Stimulated activated CD8-positive, alpha-beta memory T cell treated with anti-CD3 and anti-CD28 coated beads, Interleukin-15, amount 100 ng/mL, for 24 hours (primary cell): ENCODE results near the gene PLA2G12B.
"Not testable (repeated sequence)": the region's sequence is repeated elsewhere in the genome, so short reads cannot be mapped to it uniquely, and the experiment has no call there.

Source experiments
- DNase-seq: peaks from one replicate; pipeline ENCODE4 v3.0.0-alpha.2; 2020; ENCODE audit warnings: low read depth

The PLA2G12B gene, protein sequence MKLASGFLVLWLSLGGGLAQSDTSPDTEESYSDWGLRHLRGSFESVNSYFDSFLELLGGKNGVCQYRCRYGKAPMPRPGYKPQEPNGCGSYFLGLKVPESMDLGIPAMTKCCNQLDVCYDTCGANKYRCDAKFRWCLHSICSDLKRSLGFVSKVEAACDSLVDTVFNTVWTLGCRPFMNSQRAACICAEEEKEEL

DNA sequence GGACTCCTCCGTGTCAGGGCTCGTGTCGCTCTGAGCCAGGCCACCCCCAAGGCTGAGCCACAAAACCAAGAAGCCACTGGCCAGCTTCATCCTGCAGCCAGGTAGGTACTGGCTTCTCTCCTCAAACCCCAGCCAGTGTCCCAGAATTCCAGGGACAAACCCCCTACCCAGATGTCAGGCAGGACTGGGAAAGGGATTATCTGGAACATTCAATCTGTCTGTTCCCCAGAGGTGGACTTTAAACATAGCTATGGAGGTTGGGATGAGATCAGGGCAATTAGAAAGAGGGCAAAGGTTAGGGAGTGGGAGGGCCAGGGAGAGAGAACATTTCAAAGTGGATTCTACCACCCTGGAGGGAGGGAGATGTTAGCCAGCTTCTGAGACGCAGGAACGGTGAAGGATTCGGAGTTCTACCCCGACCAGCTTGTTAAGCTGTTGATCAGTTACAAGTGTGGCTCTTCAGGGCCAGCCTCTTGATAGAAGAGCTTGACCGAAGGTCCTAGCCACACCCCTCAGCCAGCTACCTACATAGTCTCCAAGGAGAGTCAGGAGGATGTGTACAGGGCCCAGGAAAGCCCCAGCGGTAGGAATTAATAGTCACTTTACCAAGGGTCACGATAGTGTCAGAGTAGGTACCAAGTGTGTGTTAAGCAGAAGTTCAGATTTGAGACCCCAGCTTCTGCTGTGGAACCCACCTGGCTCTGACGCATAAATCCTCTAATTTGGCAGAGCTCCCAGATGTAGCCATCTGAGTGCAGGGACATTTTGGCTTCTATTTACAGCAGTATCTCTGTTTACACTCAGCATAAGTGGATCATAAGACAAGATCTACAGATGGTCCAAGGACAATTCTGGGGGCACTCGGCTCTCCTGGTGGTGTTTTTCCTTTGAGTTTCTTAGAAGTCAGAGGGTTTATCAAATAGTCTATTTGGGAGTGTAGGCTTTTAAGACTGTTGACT, at the start of gene PLA2G12B:
TSS of gene PLA2G12B (minus strand) at position 211 of the 959 bp plus-strand sequence. CDS start at position 90, 121 bp downstream.
- DNase-seq = no peak

DNA sequence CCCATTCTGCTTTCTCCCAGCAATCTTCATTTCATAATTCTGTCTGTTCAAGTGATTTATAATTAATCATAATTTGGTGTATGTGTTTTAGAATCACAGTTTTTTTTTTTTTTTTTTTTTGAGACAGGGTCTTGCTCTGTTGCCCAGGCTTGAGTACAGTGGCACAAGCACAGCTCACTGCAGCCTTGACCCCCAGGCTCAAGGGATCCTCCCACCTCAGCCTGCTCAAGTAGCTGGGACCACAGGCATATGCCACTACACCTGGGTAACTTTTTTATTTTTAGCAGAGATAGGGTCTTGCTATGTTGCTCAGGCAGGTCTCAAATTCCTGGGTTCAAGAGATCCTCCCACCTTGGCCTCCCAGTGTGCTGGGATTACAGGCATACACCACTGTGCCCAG, 49.2 kb upstream of the PLA2G12B start:
- no peak for DNase-seq

DNA sequence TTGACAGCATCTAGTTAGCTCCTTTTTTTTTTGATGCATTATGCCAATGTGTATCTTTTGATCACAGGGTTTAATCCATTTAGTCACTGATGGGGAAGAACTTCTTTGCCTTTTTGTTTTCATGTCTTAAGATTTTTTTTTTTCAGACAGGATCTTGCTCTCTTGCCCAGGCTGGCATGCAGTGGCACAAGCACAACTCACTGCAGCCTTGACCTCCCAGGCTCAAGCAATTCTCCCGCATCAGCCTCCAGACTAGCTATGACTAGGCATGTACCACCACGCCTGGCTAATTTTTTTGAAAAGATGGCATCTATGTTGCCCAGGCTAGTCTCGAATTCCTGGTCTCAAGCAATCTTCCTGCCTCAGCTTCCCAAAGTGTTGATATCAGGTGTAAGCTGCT, 46.4 kb upstream of the PLA2G12B start:
- no peak for DNase-seq

GRCh38 chr10:72997099-72997498, 42.5 kb upstream of the PLA2G12B start:
- DNase-seq = no peak

GRCh38 chr10:72995459-72995858, 40.9 kb upstream of the PLA2G12B start:
- not testable (repeated sequence) for DNase-seq

- DNase-seq = not testable (repeated sequence)
These were observed 35.2 kb upstream of the PLA2G12B start for GRCh38 chr10:72989771-72990170.

- not testable (repeated sequence) for DNase-seq
These were observed 30.0 kb upstream of the PLA2G12B start for GRCh38 chr10:72984618-72985017.

DNA sequence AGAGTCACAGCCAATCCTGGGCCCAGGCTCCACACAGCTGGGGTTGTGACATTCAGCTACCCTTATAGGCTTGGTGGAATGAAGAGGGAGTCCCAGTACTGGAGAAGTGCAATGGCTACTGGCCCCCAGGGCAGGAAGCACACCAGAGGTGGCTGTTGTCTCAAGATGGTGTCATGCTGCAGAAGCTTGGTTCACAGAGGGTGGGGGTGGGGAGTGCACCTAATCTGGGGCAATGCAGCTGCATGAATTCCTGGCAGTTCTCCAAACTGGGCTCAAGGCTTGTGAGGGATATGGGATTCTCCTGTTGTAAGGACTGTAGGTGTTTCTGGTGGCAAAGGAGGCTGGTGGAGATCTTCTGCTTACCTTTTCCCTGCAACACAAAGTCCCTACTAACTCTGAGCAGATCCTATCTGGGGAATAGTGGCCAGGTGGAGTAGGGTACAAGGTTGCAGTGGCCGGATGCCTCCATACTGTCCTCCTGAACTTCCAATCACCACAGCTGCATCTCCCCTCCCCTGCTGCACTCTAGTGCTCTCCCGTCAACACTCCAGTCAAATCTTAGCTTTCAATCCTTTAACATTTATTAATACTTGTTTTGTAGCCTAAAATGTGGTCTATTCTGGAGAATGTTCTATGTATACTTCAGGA, 27.4 kb upstream of the PLA2G12B start:
- no peak for DNase-seq

- DNase-seq = no peak
These were observed 26.6 kb upstream of the PLA2G12B start for GRCh38 chr10:72981028-72981881.

- no peak for DNase-seq
These were observed 25.7 kb upstream of the PLA2G12B start for GRCh38 chr10:72980348-72980747.

DNA sequence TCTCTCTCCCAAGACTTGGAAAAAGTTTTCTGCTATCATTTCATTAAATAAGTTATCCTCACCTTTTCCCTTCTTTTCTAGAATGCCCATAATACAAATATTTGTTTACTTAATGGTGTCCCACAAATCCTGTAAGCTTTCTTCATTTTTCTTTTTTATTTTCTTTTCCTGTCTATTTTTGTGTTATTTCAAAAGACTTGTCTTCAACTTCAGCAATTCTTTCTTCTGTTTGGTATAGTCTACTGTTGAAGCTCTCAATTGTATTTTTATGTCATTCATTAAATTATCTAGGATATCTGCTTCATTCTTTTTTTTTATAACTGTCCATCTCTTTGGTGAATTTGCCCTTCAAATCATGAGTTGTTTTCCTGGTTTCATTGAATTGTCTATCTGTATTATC, 25.1 kb upstream of the PLA2G12B start:
- no peak for DNase-seq

GRCh38 chr10:72976886-72977285, 22.3 kb upstream of the PLA2G12B start:
- DNase-seq = no peak

DNA sequence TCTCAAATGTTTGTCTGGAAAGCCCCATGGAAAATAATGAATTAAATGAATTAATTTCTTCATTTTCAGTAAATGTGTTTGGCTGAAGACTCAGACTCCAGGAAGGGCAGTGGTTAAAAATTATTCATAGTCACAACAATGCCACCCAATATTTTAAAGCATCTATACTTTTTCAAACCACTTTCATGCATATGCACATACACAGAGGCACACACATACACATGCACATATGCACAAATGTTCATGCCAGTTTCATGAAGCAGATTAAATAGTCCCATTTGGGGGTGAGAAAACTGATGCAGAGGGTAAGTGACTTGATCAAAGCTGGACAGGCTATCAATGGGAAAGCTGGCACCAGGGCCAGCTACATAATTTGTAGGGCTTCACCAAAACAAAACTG, 1.4 kb upstream of the PLA2G12B start:
- no peak for DNase-seq

GRCh38 chr10:72954230-72954595, 393 bp downstream of the PLA2G12B start:
- DNase-seq = no peak

DNA sequence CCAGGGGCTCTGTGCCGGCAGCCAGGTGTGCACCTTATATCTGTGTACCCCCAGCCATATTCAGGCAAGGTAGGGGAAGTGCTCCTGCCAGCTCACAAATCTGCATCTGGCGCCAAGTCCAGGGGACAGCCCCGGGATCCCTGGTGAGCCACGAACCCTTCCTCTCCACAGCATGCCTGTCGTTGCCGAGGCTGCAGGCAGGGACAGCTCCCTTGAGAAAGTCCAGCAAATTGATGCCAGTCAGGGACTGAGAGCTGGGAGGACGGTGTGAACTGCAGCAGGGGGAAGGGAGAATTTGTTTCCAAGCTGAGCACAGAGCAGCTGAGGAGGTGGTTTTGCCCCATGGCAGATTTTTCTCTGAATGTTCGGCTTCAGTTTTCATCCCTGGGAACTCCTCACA, 919 bp downstream of the PLA2G12B start:
- DNase-seq = no peak

GRCh38 chr10:72952642-72953158, 1.9 kb downstream of the PLA2G12B start:
- no peak for DNase-seq

GRCh38 chr10:72952189-72952588, 2.4 kb downstream of the PLA2G12B start:
- no peak for DNase-seq

GRCh38 chr10:72951760-72952159, 2.8 kb downstream of the PLA2G12B start:
- no peak for DNase-seq

DNA sequence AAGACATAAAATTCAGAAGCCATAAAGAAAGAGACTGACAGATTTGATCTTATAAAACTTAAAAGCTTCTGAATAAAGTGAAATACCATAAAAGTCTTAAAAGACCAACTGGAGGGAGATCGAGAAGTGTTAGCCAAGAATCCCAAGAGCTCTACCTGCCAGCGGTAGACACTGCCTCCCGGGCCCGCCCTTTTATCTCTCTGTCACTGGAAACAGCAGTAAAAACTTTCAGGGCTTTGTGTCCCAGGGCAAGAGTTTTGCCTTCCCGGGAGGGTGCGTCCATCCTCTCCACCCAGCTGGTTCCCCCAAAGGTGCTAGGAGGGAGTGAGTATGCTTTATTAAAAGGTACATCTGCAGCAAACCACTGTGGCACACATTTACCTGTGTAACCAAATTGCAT, 5.8 kb downstream of the PLA2G12B start:
- DNase-seq = no peak

- no peak for DNase-seq
These were observed 7.6 kb downstream of the PLA2G12B start for GRCh38 chr10:72946963-72947362.

DNA sequence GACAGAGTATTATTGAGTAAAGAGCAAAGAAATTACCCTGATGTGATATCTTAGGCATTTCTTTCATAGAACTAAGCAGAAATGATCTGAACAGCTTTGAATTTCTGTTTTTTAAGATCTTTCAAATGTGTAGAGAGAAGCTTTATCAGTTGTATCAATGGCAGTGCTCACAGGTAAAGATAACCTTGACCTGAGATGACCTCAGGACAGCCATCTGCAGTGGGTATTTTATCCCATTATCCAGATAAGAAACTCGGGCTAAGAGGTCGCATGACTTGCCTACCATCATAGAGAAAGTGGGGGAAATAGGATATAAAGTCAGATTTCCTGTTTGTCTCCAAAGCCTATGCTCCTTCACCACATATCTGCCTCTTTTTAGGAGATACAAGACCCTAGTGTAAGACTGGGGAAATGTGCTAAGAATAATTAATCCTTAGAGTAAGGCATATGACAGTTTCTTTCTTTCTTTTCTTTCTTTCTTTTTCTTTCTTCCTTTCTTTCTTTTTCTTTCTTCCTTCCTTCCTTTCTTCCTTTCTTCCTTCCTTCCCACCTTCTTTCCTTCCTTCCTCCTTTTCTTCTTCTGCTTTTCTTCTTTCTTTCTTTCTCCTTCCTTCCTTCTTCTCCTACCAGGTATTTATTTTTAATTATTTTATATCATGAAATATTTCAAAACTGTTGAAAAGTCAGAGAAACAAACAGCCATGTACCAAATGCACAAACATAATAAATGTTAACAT, 10.9 kb downstream of the PLA2G12B start:
- no peak for DNase-seq
